ENCODE data around the gene HLCS. TPM values are rescaled to one million over a fixed set of nuclear protein-coding genes. Genes with fewer than 3 reads are reported as not detected.

Gene HLCS
- total and polyA plus RNA-seq, 2 of the 8 experiments (the other 6 are each of a cell fraction or from before 2014, with no cell fraction given) = 4.7 to 12.2 TPM

GRCh38 chr21:36873513-36873912 lies 93.0 kb downstream of the HLCS start:
- Histone ChIP-seq H3K9me3 (ENCODE audit: insufficient read depth in 2 of 2, low read depth in 1 of 2, low read length in 1 of 2) (peaks cover 0 to 4% of the 10 kb centered on the region in 2 experiments; a peak in 1 of 4 replicates), H3K79me1 (ENCODE audit: low read depth, low read length) (no peaks in the 10 kb centered on the region), H4K20me1 (replicated peaks in 1 of 2; ENCODE audit: control insufficient read depth in 1 of 2, insufficient read depth in 2 of 2, low read length in 2 of 2) (no peaks in the 10 kb centered on the region), H3K36me3 (ENCODE audit: control insufficient read depth in 2 of 4, insufficient read depth in 4 of 4, low read length in 3 of 4) (no peaks in the 10 kb centered on the region), H2BK5ac (ENCODE audit: low read depth, low read length) (no peak overlapping the region), H3K27me3 (replicated peaks in 1 of 4; ENCODE audit: control insufficient read depth in 3 of 4, extremely low read depth in 1 of 4, insufficient read depth in 3 of 4, low read length in 3 of 4) (no peaks in the 10 kb centered on the region), H2AK5ac (ENCODE audit: low read depth, low read length) (no peak overlapping the region), H2BK120ac (replicated peaks; ENCODE audit: low read depth, low read length) (no peak overlapping the region), H2BK12ac (ENCODE audit: low read depth, low read length) (no peak overlapping the region), H2AFZ (ENCODE audit: low read length) (no peak overlapping the region), H3K79me2 (ENCODE audit: control insufficient read depth in 1 of 2, insufficient read depth in 2 of 2, low read length in 2 of 2) (no peaks in the 10 kb centered on the region), H2BK15ac (ENCODE audit: low read length) (no peak overlapping the region), H3K9ac (replicated peaks in 1 of 4; ENCODE audit: extremely low read depth in 1 of 4, low read depth in 3 of 4, low read length in 3 of 4) (no peak overlapping the region), H3K4me3 (ENCODE audit: extremely low read depth in 1 of 4, insufficient read depth in 2 of 4, low read depth in 3 of 4, low read length in 4 of 4) (no peak overlapping the region), H3K18ac (ENCODE audit: extremely low read depth, low read length) (no peak overlapping the region), H3K14ac (ENCODE audit: insufficient read length) (no peak overlapping the region), H3K4ac (replicated peaks; ENCODE audit: insufficient read length, low read depth, low read length) (no peak overlapping the region), H3K4me1 (replicated peaks in 1 of 4; ENCODE audit: control insufficient read depth in 3 of 4, insufficient read depth in 4 of 4, low read length in 3 of 4) (no peaks in the 10 kb centered on the region; a peak in 1 of 7 replicates), H3K23me2 (ENCODE audit: low read depth, low read length) (no peaks in the 10 kb centered on the region), H4K91ac (replicated peaks; ENCODE audit: insufficient read length, low read length) (no peak overlapping the region), H2BK20ac (ENCODE audit: low read length) (no peak overlapping the region), H4K8ac (ENCODE audit: extremely low read depth, insufficient read depth, low read length) (no peak overlapping the region), H3K56ac (replicated peaks; ENCODE audit: insufficient read length, low read depth, low read length) (no peak overlapping the region), H4K5ac (ENCODE audit: insufficient read length, low read depth, low read length) (no peak overlapping the region), H3K27ac (ENCODE audit: low read depth, low read length) (no peak overlapping the region), H3K4me2 (ENCODE audit: insufficient read depth in 1 of 2, low read depth in 2 of 2, low read length in 2 of 2) (no peak overlapping the region), H3K23ac (ENCODE audit: insufficient read length) (no peak overlapping the region)
- 96% methylated on average over 1 of the region's 1 CpG; no CpG with 5 or more reads in 1 of the 2 experiments for WGBS, 2 experiments (ENCODE audit: extremely low coverage in 1 of 2, insufficient coverage in 1 of 2, insufficient read length in 1 of 2, insufficient replicate concordance in 2 of 2, low coverage in 1 of 2, low lambda C conversion rate in 2 of 2, missing lambda C conversion rate in 1 of 2)
- FAIRE-seq = no peak
- ChIA-PET CTCF (ENCODE audit: partially characterized antibody) (no interaction called here), POLR2A (ENCODE audit: partially characterized antibody) (no interaction called here)
- TF ChIP-seq POU5F1 (IDR thresholded peaks at IDR 0.05; ENCODE audit: low read depth, low read length) (no peak), CHD2 (IDR thresholded peaks at IDR 0.05; ENCODE audit: low read length) (no peak), TAF1 (IDR thresholded peaks at IDR 0.05; ENCODE audit: low read depth, low read length) (no peak), POLR2AphosphoS5 (IDR thresholded peaks at IDR 0.05; ENCODE audit: low read depth, low read length) (no peak)
- no peak for DNase-seq (ENCODE audit: low read depth in 1 of 2, low spot score in 2 of 2)

Measured in H1 (cell line).